GM18507 (cell line): ENCODE results near the gene CCPG1.

ENCODE experiments used
- DNase-seq: peaks from one replicate; pipeline ENCODE4 v3.0.0; 2011; ENCODE audit warnings: low read depth; ENCODE audit not compliant: insufficient read length; ENCODE audit errors: extremely low spot score
- FAIRE-seq: peaks from 2 replicates; lab custom pipeline; 2011; peaks lifted over from hg19 to GRCh38; lab: Jason Lieb, UNC

CCPG1 gene

DNA sequence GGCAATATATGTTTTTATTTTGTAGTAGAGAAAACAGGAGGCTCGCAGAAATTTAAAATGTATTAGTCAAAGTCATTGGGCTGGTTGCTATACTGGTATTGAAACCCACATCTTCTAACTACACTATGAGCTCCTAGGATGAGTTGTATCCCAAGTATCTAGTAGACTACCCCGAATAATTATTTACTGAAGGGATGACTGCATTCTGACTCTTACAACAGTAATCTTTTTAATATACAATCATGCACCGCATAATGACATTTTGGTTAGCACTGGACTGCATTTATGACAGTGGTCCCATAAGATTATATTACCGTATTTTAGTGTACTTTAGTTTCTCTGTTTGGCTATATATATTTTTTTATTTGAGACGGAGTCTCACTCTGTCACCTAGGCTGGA, 73.8 kb downstream of the CCPG1 start:
- DNase-seq (no peak), FAIRE-seq (no peak)

DNA sequence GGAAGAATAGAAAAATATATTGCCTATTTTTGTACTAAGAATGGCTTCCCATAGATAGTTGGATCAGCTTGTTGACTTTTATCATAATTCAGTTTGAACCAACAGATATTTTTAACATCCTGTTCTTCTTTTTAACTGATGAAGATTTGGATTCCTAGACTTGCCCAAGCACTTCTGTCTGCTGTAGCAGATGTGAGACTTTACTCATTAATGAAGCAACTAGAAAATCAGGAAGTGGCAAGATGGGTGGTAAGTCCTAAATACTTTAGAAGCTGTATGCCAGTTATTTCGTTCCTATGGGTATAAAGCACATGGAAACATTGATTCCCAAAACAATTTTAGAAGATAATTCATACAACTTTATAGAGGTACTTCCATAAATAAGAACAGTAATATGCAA, 80.8 kb downstream of the CCPG1 start:
- no peak for FAIRE-seq
- no peak for DNase-seq

DNA sequence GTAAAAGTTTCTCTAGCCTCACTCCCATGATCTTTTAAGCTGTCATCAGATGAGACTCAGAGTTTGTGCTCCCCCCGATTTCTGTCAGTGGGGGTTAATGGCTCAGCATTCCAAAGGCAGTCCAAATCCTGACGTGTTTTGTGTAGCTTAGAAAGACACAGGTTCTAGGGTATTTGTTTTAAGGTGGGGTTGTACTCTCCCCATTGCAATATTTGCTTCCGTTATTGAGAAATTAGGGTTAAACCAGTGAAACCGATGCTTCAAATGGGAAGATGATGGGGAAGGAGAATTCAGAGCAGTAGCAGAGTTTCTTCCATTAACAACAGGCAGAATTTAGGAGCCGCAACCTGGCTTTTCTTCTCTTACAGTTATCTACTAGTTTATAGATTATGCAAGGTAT, 85.7 kb downstream of the CCPG1 start:
- no peak for DNase-seq
- FAIRE-seq = no peak

DNA sequence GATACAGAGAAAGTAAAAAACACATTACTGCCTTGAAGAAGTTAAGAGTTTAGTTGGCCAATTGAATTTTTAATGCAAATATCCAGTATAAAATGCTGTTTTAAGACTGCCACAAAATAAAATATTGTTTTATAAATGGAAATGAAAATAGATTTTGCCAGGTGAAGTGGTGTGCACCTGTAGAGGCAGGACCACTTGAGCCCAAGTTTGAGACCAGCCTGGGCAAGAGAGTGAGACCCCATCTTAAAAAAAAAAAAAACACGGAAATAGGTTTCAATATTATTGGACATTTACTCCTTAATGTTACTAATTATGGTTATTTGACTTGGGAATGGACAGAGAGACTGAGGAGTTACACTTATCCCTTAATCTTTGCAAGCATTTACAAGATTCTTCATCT, 87.2 kb downstream of the CCPG1 start:
- FAIRE-seq = no peak

DNA sequence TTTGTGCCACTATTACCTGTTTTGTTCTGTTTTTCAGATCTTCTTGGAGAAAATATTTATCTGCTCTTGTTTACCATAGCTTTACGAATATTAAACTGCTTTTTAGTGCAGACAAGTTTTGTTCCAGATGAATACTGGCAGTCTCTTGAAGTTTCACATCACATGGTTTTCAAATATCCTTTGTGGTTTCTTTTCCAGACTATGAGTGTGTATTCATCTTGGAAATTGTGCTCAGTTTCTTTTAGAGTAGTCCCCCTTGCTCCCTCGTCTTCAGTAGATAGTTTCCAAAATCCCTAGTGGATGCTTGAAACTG, 88.0 kb downstream of the CCPG1 start:
- no peak for FAIRE-seq
- DNase-seq = no peak

More for the DNA sequence above, 87.2 kb downstream of the CCPG1 start:
- no peak for DNase-seq

DNA sequence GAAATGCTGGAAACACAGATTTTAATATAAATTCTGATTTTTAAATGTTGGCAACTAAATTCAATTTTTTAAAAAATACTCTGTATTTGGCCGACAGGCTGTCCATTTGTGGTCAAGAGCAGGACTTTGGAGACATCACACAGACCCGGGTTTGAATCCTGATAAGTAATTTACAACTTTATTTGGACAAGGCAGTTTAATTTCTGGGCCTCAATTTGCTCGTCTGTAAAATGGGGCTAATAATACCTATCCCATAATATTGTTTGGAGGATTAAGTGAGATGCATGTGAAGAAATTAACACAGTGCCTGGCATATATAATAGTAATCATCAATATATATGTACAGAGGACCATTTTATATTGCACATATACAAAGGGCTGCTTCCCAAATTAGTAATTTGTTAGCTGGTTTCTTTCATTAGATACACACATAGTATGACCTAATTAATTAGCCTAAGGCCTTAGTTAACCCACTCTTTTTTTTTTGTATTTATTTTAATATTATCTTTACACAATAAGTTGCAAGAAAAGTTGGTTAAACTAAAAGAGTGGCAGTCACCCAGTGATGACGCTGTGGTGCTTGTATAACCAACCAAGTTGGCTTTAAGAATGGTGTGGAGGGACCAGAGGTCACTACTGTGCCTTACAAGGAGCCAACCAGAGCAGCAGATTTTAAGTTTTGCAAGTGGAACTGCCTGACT, 88.5 kb downstream of the CCPG1 start:
- peak; percentile 26 for FAIRE-seq
- peak; percentile 15 for DNase-seq

DNA sequence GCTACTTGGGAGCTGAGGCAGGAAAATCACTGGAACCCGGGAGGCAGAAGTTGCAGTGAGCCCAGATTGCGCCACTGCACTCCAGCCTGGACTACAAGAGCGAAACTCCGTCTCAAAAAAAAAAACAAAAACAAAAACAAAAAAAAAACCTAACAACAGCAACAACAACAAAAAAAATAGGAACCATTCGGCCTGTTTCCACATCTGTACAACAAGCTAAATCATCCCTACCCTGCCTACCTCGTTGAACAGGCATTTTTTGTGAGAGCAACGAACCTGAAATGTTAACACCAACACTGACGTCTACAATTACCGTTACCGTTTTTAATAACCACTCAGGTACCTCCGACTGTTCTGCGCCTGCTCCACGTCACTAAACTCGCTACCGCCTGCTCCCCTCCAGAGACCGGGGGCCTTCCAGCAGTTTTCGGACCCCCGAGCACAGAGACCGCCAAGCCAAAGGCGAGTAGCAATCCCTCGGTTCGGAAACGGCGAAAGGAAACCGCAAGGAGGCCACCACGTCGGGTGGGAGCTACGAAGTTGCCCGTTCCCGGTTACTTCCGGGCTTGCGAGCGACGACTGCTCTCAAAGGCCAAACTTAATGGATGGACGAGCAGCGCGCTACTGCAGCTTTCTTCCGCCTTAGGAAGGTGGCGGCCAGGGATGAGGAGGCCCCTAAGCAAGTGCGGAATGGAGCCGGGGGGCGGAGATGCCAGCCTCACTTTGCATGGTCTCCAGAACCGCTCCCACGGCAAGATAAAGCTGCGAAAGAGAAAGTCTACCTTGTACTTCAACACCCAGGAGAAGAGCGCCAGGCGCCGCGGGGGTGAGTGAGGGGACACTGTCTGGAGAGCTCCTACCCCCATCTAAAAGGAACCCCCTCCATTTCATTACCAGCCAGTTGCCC, 89.3 kb downstream of the CCPG1 start, which contains the start of the genes PIGB and PIGBOS1:
TSS of gene PIGB (plus strand) at position 635 of the 907 bp plus-strand sequence. CDS start at position 664, 29 bp downstream.
TSS of gene PIGBOS1 (minus strand) at position 536 of the 907 bp plus-strand sequence. CDS start 1,331 bp downstream, outside the sequence.
- DNase-seq (peak; percentile 71), FAIRE-seq (peak; percentile 87)
